AG09309 (cell line): ENCODE data around the gene CHRM4.
"Not testable (repeated sequence)": the region's sequence is repeated elsewhere in the genome, so short reads cannot be mapped to it uniquely, and the experiment has no call there.

Experiments
- DNase-seq: peaks from one replicate; pipeline ENCODE4 v3.0.0-alpha.2; 2010; ENCODE audit warnings: low read depth
- H3K4me3 ChIP-seq: 2 replicates; pipeline ENCODE4 v1.5.1; 2011; ENCODE audit warnings: mild to moderate bottlenecking, low read depth, low read length, moderate library complexity; ENCODE audit not compliant: control insufficient read depth
- TF ChIP-seq, protein P1 (sequence below): IDR thresholded peaks from 2 replicates; pipeline ENCODE4 v1.5.1; 2011; ENCODE audit warnings: mild to moderate bottlenecking, low read depth, low read length, inconsistent platforms; ENCODE audit not compliant: insufficient read depth, control insufficient read depth; ENCODE audit errors: missing control alignments

Gene CHRM4

DNA sequence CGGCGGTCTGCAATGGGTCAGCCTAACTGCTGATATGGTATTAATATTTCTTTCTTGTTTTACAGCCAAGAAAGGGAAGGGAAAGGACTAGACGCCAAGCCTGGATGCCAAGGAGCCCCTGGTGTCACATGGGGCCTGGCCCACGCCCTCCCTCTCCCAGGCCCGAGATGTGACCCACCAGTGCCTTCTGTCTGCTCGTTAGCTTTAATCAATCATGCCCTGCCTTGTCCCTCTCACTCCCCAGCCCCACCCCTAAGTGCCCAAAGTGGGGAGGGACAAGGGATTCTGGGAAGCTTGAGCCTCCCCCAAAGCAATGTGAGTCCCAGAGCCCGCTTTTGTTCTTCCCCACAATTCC lies 8.2 kb downstream of the CHRM4 start:
- H3K4me3 ChIP-seq = no peak overlapping the region
- DNase-seq = no peak
- TF ChIP-seq, protein P1, sequence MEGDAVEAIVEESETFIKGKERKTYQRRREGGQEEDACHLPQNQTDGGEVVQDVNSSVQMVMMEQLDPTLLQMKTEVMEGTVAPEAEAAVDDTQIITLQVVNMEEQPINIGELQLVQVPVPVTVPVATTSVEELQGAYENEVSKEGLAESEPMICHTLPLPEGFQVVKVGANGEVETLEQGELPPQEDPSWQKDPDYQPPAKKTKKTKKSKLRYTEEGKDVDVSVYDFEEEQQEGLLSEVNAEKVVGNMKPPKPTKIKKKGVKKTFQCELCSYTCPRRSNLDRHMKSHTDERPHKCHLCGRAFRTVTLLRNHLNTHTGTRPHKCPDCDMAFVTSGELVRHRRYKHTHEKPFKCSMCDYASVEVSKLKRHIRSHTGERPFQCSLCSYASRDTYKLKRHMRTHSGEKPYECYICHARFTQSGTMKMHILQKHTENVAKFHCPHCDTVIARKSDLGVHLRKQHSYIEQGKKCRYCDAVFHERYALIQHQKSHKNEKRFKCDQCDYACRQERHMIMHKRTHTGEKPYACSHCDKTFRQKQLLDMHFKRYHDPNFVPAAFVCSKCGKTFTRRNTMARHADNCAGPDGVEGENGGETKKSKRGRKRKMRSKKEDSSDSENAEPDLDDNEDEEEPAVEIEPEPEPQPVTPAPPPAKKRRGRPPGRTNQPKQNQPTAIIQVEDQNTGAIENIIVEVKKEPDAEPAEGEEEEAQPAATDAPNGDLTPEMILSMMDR = no peak

DNA sequence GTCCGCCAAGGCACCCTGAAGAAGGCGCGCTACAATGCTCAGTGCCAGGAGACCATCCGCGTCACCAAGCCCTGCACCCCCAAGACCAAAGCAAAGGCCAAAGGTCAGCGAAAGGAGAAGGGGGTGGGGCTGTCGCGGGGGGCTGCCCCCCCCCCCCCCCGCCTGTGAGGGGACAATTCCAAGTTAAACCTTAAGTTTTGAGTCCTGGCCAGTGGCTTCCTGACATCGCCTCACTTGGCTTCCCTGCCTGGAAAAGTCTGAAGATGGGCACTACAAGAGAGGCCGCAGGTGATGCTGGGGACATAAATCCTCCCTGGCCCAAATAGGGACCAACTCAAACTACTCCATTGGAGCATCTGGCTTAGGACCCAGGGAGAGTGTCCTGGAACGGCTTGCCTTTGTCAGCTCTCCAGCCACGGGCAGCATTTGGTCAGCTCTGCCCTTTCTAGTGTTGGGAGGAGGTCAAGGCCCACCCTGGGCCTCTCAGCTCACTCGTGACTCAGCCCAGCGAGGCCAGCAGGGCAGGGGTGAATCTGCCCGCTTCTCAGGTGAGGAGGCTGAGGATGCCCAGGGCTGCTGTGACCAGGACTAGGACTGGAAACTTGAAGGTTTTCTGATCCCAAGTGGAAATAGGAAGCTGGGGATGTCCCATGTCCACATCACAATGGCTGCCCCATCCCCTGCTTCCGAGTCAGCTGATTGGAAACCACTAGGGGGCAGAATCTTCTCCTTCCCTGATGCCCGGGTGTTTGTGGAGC lies 8.8 kb downstream of the CHRM4 start:
- TF ChIP-seq, protein P1 = peak; percentile 76
- H3K4me3 ChIP-seq = peak overlapping the region; percentile 57
- DNase-seq = no peak

DNA sequence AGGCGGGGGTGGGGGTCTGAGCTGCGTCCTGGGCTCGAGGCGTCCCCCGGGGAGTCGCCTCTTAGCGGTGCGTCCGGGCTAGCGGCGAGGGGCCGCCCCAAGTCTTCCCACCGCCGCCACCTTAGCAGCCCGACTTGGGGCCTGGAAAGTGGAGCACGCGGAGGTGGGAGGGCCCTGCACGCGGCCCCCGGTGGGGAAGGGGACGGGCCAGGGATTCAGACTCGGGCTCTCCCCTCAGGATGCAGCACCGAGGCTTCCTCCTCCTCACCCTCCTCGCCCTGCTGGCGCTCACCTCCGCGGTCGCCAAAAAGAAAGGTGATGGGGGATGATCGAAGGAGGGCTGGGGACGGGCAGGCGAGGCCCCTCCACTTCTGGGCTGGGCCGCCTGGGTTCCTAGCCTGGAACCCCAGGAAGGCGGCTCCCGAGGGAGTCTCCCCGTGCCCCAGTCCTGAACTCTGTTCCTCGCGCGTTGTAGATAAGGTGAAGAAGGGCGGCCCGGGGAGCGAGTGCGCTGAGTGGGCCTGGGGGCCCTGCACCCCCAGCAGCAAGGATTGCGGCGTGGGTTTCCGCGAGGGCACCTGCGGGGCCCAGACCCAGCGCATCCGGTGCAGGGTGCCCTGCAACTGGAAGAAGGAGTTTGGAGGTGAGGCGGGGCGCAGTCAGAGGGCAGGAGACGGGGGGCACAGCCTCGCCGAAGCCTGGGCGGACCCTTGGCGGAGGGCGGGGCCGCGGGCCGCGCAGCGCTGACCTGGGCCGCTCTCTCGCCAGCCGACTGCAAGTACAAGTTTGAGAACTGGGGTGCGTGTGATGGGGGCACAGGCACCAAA lies 9.5 kb downstream of the CHRM4 start:
- TF ChIP-seq, protein P1 = no peak
- no peak for DNase-seq
- peak overlapping the region; percentile 57 for H3K4me3 ChIP-seq

DNA sequence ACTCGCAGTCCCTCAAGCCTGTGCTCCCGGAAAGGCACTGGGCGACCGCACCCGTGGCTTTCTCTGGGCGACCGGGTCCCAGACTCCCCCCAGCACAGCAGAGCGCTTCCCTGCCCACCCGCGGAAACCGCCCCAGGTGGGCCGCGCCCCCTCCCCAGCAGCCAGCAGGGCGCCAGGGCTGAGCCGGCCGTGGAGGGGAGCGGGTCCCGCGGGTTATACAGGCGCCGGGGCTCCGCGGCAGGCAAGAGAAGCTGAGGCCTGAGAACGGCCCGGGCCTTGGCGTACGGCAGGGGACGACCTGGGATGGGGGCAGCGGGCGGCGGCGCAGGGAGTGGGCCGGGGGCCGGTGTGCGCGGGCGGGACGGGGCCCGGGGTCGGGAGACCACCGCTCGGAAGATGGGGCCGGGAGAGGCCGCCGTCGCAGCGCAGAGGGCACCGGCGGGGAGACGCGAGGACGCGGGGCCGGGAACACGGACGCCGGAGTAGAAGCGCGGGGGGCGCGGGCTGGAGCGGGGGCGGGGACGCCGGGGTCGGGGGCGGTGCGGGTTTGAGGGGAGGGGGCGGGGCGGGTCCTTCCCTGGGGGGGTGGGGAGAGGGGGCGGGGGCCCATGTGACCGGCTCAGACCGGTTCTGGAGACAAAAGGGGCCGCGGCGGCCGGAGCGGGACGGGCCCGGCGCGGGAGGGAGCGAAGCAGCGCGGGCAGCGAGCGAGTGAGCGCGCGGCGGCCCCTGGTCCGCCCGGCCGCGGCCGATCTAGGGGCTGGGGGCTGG lies 10.3 kb downstream of the CHRM4 start, which contains the start of gene MDK:
TSS of gene MDK (plus strand) at position 622 of the 771 bp plus-strand sequence. CDS start 389 bp downstream, outside the sequence.
- DNase-seq = no peak
- TF ChIP-seq, protein P1 = no peak
- peak within 1 kb of the TSS; percentile 57 for H3K4me3 ChIP-seq

DNA sequence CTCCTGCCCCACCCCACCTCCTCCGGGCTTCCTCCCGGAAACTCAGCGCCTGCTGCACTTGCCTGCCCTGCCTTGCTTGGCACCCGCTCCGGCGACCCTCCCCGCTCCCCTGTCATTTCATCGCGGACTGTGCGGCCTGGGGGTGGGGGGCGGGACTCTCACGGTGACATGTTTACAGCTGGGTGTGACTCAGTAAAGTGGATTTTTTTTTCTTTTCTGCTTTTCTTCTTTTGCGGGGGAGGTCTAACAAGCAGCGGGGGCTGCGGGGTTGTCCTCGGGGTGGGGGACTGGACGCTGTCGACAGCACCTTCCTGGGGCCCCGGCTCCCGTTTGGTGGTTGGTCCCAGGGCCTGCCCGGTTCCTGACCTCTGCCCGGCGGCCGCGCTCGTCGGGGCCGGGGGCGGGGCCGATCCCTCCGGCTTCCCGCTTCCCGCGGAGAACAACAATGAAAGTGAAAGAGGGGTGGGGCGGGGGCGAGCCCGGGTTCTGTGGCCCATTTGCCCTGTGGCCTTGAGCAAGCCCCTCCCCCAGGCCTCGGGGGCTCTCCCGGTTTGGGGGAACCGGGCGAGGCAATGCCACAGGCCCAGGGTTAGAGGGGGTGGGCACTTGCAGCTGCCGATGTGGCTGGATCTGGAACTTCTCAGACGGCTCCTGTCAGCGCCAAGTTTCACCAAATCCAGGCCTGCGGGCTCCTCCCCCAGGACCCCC lies 11.1 kb downstream of the CHRM4 start:
- DNase-seq = no peak
- H3K4me3 ChIP-seq = peak overlapping the region; percentile 34
- TF ChIP-seq, protein P1 = no peak

DNA sequence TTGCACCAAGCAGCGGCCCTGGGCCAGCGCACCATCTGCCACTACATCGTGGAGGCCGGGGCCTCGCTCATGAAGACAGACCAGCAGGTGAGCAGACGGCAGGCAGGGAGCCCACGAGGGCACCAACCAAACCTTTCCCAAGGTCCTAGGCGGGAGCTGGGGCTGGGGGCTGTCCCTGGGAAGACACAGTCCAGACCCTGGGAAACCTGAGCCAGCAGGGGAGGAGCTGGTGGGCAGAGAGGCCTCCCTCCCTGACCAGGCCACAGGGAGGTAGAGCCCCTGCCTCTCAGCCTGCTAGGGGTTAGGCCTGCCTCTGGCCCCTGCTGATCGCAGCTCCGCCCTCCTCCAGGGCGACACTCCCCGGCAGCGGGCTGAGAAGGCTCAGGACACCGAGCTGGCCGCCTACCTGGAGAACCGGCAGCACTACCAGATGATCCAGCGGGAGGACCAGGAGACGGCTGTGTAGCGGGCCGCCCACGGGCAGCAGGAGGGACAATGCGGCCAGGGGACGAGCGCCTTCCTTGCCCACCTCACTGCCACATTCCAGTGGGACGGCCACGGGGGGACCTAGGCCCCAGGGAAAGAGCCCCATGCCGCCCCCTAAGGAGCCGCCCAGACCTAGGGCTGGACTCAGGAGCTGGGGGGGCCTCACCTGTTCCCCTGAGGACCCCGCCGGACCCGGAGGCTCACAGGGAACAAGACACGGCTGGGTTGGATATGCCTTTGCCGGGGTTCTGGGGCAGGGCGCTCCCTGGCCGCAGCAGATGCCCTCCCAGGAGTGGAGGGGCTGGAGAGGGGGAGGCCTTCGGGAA lies 11.9 kb downstream of the CHRM4 start:
- H3K4me3 ChIP-seq, DNase-seq: not testable (repeated sequence)
